Activated CD4-positive, alpha-beta T cell treated with anti-CD3 and anti-CD28 coated beads, Interleukin-2, amount 50 U/mL, for 4 hours (primary cell): ENCODE measurements around the gene FAM163B.

Experiments used
- DNase-seq, 2 experiments: peaks; one replicate each; pipeline ENCODE4 v3.0.0-alpha.2; 2020

FAM163B gene

DNA sequence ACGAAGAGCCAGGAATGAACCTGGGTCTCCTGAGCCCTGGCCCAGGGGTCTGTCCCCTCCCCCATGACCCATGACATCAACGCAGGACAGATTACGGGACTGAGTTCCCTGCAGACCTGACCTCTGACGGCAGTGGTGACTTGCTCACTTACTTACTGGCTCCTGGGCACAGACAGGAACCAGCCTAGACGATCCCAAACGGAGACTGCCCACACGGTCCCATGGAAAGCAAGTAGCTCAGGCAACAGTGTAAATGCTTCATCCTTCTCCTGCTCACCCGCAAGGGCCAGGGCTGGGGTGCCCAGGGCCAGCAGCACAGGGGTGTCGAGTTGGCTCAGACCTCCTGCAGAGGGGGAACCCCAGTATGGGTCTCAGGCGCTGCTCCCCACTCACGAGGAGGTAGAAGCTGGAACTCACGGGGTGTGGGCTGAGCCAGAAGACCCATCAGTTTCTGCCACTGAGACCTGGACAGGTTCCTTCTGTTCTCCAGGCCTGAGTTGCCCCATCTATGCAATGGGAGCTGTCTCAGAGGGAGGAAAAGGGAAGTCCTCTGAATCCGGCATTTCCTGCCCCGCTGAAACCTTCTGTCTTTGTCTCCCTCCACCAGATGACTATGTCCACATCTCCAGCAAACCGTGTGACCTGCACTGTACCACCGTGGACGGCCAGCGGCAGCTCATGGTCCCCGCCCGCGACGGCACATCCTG is 69.0 kb downstream of the FAM163B start:
- no peak for DNase-seq

GRCh38 chr9:133538851-133539833 is 70.0 kb downstream of the FAM163B start:
- no peak for DNase-seq

DNA sequence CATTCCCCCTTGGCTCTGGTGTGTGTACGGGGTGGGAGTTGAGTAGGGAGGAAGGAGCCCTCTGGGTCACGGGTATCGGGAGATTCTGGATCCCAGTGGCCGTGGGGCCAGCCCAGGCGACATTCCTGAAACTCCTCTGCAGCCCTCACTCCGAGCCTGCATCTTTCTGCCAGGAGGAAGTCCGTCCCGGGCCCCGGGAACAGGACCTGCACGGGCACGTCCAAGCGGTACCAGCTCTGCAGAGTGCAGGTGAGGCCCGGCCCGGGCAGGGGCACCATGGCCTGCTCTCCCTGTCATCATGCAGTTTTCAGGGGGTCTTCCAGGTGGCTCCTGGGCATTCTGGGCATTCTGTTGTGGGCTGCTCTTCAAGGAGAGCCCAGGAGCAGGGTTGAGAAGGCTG is 71.0 kb downstream of the FAM163B start:
- DNase-seq: no peak

DNA sequence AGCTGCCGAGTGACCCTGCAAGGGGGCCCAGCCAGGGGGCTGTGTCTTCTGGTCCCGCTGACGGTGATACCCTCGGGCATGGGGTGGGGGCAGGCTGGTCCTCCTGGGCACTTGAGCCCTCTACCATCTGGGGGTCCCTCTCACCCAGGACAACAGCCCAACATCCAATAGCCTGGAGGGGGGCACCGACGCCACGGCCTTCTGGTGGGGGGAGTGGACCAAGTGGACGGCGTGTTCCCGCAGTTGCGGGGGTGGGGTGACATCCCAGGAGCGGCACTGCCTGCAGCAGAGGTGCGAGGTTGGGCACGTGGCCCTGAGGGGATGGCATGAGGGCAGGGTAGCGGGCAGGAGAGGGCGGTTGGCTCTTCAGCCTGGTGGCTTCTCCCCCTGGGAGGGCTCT is 71.9 kb downstream of the FAM163B start:
- DNase-seq: no peak

DNA sequence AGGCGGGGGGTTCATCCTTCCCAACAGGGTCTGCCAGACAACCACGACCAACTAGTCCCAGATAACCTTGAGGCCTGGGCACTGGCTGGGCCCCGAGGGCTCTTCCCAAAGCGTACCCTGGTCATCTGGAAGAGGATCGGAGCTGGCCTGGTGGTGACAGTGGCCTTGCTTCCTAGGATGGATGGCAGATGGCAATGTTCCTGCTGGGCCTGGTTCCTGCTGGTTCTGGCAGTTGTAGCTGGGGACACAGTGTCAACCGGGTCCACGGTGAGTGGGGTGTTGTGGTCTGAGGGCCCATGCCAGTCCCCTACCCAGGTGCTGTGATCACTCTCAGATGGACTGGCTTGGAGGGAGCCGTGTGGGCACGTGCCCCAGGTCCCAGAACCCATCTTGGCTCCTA is 72.7 kb downstream of the FAM163B start:
- no peak for DNase-seq

DNA sequence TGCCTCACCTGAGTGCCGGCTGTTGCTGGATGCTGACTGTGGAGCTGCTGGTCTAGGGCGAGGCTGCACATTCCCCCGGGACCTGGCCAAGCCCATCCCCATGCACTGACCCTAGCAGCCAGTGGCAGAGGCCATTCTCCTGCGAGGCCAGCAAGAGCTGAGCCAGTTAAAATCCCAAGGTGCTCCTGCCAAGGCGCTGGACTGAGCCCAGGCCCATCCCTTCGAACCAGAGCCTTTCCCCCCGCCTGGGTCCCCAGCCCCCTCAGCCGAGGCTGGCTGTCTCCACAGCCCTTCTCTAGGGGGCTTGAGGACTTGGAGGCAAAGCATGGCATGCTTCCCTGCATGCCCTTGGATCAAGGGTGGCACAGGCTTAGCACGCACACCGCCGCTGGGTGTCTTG is 73.1 kb downstream of the FAM163B start:
- DNase-seq: no peak

- no peak for DNase-seq
These were observed 73.8 kb downstream of the FAM163B start for GRCh38 chr9:133535306-133535877.

- DNase-seq: peak; percentile 67 to 73
These were observed 74.6 kb downstream of the FAM163B start, which contains the start of gene ADAMTSL2 for GRCh38 chr9:133534346-133535291. Gene ADAMTSL2 (plus strand): TSS chr9:133534704. CDS start chr9:133536713, 2,009 bp downstream.

DNA sequence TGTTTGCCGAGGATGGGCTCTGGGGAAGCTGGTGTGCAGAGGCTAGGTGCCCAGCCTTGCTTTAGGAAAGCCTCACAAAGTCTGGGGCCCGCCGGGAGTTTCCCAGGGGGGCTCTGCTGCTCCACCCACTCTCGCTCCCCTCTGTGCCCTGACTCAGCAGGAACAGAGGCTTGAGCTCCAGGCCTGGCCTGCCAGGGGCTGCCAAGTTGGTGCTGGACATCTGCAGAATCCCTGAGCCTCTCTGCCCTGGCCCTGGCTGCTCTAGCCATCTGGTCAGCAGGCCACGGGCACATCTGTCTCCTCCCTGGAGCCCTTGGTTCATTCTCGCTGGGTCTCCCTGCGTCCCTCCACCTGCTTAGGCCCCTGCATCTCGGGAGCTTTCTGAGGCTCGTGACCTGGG is 75.3 kb downstream of the FAM163B start:
- DNase-seq: no peak

GRCh38 chr9:133532937-133533668 is 76.1 kb downstream of the FAM163B start:
- DNase-seq: peak; percentile 63 to 69

DNA sequence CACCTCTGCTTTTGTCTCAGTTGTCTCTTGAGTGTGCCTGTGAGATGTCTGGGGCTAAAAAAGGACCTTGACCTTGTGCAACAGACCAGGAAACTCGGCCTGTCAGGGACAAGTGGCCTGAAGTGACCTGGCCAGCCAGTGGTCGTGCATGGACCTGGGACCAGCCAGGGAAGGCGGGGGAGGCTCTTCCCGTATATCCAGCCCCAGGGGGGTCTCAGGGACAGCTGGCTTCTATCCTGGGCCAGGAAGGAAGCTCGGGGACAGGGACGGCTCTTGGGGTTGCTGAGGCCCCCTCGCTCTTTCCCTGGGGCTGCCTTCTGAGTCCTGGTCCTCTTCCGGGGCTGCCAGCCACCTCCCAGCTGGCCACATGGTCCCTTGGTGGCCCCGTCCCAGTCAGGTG is 77.9 kb downstream of the FAM163B start:
- DNase-seq: no peak

- no peak for DNase-seq
These were observed 79.3 kb downstream of the FAM163B start for GRCh38 chr9:133529874-133530273.

DNA sequence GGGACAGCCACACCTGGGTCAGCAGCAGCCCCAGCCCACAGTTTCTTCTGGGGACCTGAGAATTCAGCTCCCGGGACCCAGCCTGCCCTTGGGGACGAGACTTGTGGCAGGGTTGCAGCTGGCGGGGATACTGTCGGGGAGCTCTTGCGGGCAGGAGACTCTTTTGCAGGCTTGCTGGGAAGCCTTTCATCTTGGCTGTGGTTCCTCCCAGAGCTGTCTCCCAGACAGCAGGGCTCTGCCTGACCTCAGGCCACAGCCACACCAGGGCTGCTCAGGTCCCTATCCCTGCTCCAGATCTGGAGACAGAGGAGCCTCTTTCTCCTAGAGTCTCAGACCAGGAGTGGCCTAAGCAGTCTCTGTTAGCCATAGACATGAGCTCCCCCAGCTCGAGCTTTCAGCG is 79.7 kb downstream of the FAM163B start:
- no peak for DNase-seq

- DNase-seq: no peak
These were observed 80.3 kb downstream of the FAM163B start for GRCh38 chr9:133528876-133529241.

DNA sequence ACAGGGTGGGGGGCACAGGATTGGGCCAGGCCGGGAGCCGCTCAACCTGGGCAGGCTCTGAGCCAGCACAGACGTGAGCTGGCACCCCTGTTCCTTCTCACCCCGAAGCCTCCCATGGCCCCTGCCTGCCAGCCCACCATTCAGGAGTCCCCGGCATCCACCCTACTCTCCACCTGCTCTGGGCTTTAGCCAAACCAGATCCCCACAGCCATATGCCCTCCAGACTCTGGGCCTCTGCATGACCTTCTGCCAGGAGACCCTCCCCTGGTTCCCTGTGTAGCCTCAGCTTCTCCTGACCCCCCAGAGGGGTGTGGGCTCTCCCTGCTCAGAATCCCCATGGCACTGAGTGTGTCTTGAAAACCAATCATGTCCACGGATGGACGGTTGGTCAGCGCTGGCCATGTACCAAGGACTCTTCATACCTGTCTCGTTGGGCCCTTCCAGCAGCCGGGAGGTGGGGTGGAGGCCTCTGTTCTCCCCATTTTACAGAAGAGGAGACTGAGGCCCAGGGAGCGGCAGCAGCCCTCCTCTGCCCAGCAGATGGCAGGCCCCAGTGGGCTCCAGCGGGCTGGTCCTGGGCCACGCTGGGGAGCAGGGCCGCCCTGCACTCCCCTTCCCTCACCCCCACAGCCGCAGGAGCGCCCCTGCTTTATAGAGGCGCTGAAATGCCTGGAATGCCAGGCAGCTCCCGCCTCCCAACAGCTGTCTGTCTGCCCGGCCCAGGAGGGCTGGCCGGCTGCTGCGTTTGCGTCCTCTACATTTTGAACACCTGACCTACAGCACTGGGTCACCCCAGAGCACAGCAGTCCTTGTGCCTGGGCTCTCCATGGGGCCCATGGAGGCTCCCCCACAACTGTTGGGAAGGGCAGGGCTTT is 81.0 kb downstream of the FAM163B start:
- DNase-seq: no peak

DNA sequence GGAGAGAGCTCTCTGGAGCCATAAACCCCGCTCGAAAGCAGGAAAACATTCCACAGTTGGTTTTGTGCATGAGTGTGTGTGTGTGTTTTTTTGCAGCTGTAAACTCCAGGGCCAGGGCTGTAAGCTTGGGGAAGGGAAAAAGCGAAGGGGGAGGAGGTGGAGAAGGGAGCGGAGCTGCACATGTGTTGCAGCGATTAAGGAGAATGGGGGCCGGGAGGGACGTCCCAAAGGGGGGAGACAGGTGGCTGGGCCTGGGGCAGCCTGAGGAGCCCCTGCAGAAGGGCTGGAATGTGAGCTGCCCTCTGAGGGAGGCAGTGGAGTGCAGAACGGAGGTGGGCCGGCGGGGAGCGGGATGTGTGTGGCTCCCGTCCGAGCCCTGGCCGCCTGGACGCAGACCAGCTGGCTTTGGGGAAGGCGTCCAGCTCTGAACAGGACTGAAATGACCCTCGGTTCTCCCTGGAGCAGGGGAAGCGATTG is 81.7 kb downstream of the FAM163B start:
- DNase-seq: no peak
